ENCODE data around the gene DIO3.

The DIO3 gene

GRCh38 chr14:101561145-101561896 is at the start of gene DIO3:
Gene DIO3 (plus strand): TSS chr14:101561495.
- DNase-seq = peak; percentile 56

GRCh38 chr14:101511620-101512375 is 49.5 kb upstream of the DIO3 start:
- DNase-seq = no peak

GRCh38 chr14:101512376-101512695 is 49.0 kb upstream of the DIO3 start:
- DNase-seq = no peak

- DNase-seq = no peak
These were observed 47.2 kb upstream of the DIO3 start for GRCh38 chr14:101514136-101514535.

- no peak for DNase-seq
These were observed 44.9 kb upstream of the DIO3 start for GRCh38 chr14:101516401-101516800.

- DNase-seq = no peak
These were observed 42.5 kb upstream of the DIO3 start for GRCh38 chr14:101518611-101519473.

GRCh38 chr14:101520621-101521472 is 40.4 kb upstream of the DIO3 start:
- no peak for DNase-seq

- no peak for DNase-seq
These were observed 39.8 kb upstream of the DIO3 start for GRCh38 chr14:101521473-101521915.

- DNase-seq = no peak
These were observed 39.3 kb upstream of the DIO3 start for GRCh38 chr14:101521978-101522377.

GRCh38 chr14:101525640-101526527 is 35.4 kb upstream of the DIO3 start:
- DNase-seq = no peak

GRCh38 chr14:101527987-101528386 is 33.3 kb upstream of the DIO3 start:
- no peak for DNase-seq

- no peak for DNase-seq
These were observed 32.2 kb upstream of the DIO3 start for GRCh38 chr14:101529079-101529478.

- no peak for DNase-seq
These were observed 27.1 kb upstream of the DIO3 start for GRCh38 chr14:101534198-101534597.

GRCh38 chr14:101535232-101535631 is 26.1 kb upstream of the DIO3 start:
- no peak for DNase-seq

- no peak for DNase-seq
These were observed 25.5 kb upstream of the DIO3 start for GRCh38 chr14:101535701-101536207.

- no peak for DNase-seq
These were observed 24.0 kb upstream of the DIO3 start for GRCh38 chr14:101537286-101537685.

- DNase-seq = no peak
These were observed 22.4 kb upstream of the DIO3 start for GRCh38 chr14:101538878-101539277.

GRCh38 chr14:101539880-101540279 is 21.4 kb upstream of the DIO3 start:
- no peak for DNase-seq

GRCh38 chr14:101540481-101541462 is 20.5 kb upstream of the DIO3 start:
- no peak for DNase-seq

- no peak for DNase-seq
These were observed 18.9 kb upstream of the DIO3 start for GRCh38 chr14:101542391-101542790.

All from NCI-H748 treated with DMSO at 0.1 percent for 48 hours (cell line).